Breast epithelium (tissue), 4 donors: Measurements from ENCODE around the gene CEP68. TPM values are rescaled to one million over a fixed set of nuclear protein-coding genes. Genes with fewer than 3 reads are reported as not detected.
"Not testable (repeated sequence)": the region's sequence is repeated elsewhere in the genome, so short reads cannot be mapped to it uniquely, and the experiment has no call there.

Experiments
- DNase-seq, 2 donors: peaks; one replicate each; pipeline ENCODE4 v3.0.0-alpha.2; 2019; ENCODE audit warnings: low spot score in 2 of 2
- H3K27ac ChIP-seq, 2 donors: fragments of 200-600 bp; sonication (generic) in 1 of 2; one replicate each; pipeline ENCODE4 v1.5.1; 2016 to 2019; ENCODE audit warnings: mild to moderate bottlenecking in 1 of 2
- H3K27me3 ChIP-seq, 2 donors: fragments of 200-600 bp; sonication (generic) in 1 of 2; one replicate each; pipeline versions ENCODE4 v1.5.1 to v1.6.0; 2017 to 2019; ENCODE audit warnings: control low read depth in 1 of 2, mild to moderate bottlenecking in 1 of 2
- H3K36me3 ChIP-seq: fragments of 200-600 bp; one replicate; pipeline ENCODE4 v1.5.1; 2019
- H3K4me1 ChIP-seq, 2 donors: fragments of 200-600 bp; sonication (generic); one replicate each; pipeline ENCODE4 v1.5.1; 2016 to 2019; ENCODE audit warnings: control low read depth in 1 of 2
- H3K4me3 ChIP-seq, 3 donors: fragments of 200-600 bp; sonication (generic); 1 replicate in 2 of 3; 2 replicates in 1 of 3; pipeline ENCODE4 v1.5.1; 2016 to 2019; ENCODE audit warnings: mild to moderate bottlenecking in 3 of 3, moderate library complexity in 2 of 3
- H3K9me3 ChIP-seq, 2 donors: fragments of 200-600 bp; sonication (generic) in 1 of 2; one replicate each; pipeline ENCODE4 v1.5.1; 2016 to 2019; ENCODE audit warnings: control low read depth in 1 of 2
- POLR2A ChIP-seq: fragments of 450-650 bp; IDR thresholded peaks from one replicate; pipeline ENCODE4 v1.6.1; 2016; ENCODE audit warnings: antibody characterized with exemption, mild to moderate bottlenecking, moderate library complexity
- POLR2AphosphoS5 ChIP-seq, 3 donors: sonication (generic); formaldehyde crosslinking; IDR thresholded peaks; one replicate each; pipeline ENCODE4 v1.6.1; 2017; ENCODE audit warnings: antibody characterized with exemption in 3 of 3
- intact Hi-C: fragments of 100-400 bp; cut with DNase I; formaldehyde crosslinking; loops from one replicate; pipeline ENCODE4 v1.15.1; 2023; ENCODE audit warnings: low total_unique reads
- total RNA-seq, 3 donors: library from RNA; depleted of rRNA; stranded (reverse); fragments of >200 nt; gene quantifications; one replicate each; pipeline ENCODE4 v1.1.0, GENCODE V29; 2016
- TF ChIP-seq, protein P1 (sequence below), 3 donors: fragments of 450-650 bp; IDR thresholded peaks; one replicate each; pipeline ENCODE4 v1.5.1; 2016 to 2017; ENCODE audit warnings: antibody characterized with exemption in 3 of 3, mild to moderate bottlenecking in 3 of 3, moderate library complexity in 3 of 3

CEP68 gene
- total RNA-seq, 3 donors from 2014 or later = 23.3 to 32.2 (median 25.0) TPM

DNA sequence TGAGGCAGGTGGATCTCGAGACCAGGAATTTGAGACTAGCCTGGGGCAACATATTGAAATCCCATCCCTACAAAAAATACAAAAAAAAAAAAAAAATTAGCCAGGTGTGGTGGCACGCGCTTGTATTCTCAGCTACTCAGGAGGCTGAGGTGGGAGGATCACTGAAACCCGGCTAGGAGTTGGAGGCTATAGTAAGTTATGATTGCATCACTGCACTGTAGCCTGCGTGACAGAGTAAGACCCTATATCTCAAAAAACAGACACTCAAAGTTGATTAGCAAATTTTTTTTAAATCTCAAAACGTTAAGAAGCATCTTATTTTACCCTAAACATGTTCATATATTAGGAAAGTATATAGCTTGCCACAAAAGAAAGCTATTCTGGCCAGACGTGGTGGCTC, 66.1 kb downstream of the CEP68 start:
- no peaks in the 10 kb centered on the region for H3K9me3 ChIP-seq
- no peak for DNase-seq
- H3K4me1 ChIP-seq = no peaks in the 10 kb centered on the region
- no peaks in the 10 kb centered on the region for H3K36me3 ChIP-seq
- TF ChIP-seq, protein P1, sequence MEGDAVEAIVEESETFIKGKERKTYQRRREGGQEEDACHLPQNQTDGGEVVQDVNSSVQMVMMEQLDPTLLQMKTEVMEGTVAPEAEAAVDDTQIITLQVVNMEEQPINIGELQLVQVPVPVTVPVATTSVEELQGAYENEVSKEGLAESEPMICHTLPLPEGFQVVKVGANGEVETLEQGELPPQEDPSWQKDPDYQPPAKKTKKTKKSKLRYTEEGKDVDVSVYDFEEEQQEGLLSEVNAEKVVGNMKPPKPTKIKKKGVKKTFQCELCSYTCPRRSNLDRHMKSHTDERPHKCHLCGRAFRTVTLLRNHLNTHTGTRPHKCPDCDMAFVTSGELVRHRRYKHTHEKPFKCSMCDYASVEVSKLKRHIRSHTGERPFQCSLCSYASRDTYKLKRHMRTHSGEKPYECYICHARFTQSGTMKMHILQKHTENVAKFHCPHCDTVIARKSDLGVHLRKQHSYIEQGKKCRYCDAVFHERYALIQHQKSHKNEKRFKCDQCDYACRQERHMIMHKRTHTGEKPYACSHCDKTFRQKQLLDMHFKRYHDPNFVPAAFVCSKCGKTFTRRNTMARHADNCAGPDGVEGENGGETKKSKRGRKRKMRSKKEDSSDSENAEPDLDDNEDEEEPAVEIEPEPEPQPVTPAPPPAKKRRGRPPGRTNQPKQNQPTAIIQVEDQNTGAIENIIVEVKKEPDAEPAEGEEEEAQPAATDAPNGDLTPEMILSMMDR (IDR thresholded peaks at IDR 0.05) = no peak
- TF ChIP-seq POLR2AphosphoS5 (IDR thresholded peaks at IDR 0.05) (no peak), POLR2A (no peak)
- no peak overlapping the region for H3K4me3 ChIP-seq
- intact Hi-C loops = no loop called here
- no peaks in the 10 kb centered on the region for H3K27me3 ChIP-seq
- no peak overlapping the region for H3K27ac ChIP-seq

GRCh38 chr2:65125457-65125856, 69.2 kb downstream of the CEP68 start:
- H3K4me1 ChIP-seq, intact Hi-C loops, H3K36me3 ChIP-seq, H3K9me3 ChIP-seq, H3K27ac ChIP-seq, H3K27me3 ChIP-seq, DNase-seq, H3K4me3 ChIP-seq: not testable (repeated sequence)

DNA sequence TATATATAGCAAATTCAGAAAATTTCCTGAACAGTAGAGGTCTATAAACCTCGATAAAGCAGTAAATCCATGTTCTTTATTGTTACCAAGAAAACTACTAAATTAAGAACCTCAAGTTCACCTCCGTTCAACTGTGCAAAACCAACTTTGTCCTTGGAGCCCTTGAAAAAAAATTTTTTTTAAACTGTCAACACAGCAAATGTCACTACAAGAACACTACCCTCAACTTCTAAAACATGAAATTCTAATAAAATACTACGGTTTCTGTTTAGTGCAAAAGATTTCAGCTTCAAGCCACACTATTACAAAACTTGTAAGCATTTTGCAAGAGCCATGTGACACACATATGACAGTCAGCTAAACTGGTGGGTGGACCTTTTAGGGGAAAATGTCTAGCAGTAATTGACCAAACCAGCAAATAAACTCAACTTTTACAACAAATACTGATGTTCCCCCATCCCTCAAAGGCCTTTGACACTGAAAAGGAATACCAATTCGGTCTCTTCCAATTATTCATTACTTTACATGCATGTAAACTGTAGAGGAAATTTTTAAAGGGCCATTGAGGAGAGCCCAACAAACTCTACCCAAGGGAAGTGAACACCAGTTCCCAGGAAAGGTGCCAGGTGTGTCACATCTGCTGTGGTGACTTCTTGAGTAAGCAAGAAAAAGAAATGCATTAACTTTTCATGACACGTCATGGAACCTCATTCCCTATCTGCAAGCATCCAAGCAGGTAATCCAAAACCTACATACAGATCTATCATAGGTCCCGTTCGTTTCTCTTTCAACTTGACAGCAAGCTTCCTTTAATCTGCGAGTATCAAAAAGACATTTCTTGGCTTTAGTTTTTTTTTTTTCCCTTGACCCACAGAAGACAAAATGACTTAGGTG, 72.3 kb downstream of the CEP68 start:
- H3K9me3 ChIP-seq = no peaks in the 10 kb centered on the region
- no peaks in the 10 kb centered on the region for H3K36me3 ChIP-seq
- H3K27ac ChIP-seq = peak overlapping the region; percentile 99
- peak in 1 of 2 donors; percentile 44 for DNase-seq
- no peaks in the 10 kb centered on the region for H3K27me3 ChIP-seq
- TF ChIP-seq POLR2A = no peak
- TF ChIP-seq POLR2AphosphoS5 (IDR thresholded peaks at IDR 0.05) = peak in 1 of 3 donors; percentile 46
- H3K4me3 ChIP-seq = peak overlapping the region; percentile 86 to 92 (median 91)
- intact Hi-C loops = no loop called here
- H3K4me1 ChIP-seq = no peaks in the 10 kb centered on the region

GRCh38 chr2:65129286-65129825, 73.1 kb downstream of the CEP68 start:
- Histone ChIP-seq H3K9me3 (no peaks in the 10 kb centered on the region), H3K27ac (peak overlapping the region; percentile 99), H3K4me3 (peak overlapping the region; percentile 86 to 92 (median 91)), H3K4me1 (no peaks in the 10 kb centered on the region), H3K27me3 (no peaks in the 10 kb centered on the region), H3K36me3 (no peaks in the 10 kb centered on the region)
- intact Hi-C loops = no loop called here
- no peak for TF ChIP-seq POLR2A
- TF ChIP-seq, protein P1 (IDR thresholded peaks at IDR 0.05) = no peak
- no peak for TF ChIP-seq POLR2AphosphoS5 (IDR thresholded peaks at IDR 0.05)
- peak; percentile 50 to 55 for DNase-seq

DNA sequence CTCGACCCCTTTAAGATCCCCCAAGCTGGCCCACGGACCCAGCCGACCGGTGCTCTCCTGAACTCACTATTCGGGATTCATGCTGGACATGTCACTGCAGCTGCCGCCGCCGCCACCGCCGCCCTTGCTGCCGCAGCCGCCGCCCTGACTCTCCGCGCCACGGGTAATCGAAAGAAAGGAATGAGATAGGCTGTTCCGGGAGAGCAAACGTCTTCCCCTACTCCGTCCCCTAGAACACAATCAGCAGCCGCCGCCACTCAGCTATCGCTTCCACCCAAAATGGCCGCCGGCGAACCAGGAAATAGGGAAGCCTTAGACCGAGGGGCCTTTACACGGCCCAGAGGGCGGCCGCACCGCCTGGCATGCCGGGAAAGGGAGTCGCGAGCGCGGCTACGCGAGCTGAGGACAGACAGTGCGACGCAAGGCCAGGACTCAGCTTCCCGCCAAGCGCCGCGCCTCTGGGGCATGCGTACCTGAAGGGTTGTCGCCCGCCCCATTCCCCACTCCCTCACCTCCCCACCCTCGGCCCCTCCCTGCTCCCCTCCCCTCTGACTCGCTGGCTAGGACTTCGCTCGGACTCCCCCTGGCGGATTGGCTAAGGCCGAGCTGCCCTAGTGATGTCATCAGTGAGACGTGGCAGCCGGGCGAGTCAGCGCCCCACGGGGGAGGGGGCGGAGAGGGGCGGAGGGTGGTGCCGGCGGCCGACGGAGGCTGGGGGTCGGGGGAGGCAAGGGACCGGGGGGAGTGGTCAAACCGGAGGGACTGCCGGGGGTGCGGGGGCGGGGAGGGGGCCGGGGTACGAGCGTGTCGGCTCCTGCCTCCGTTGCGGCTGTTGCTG, 73.8 kb downstream of the CEP68 start, which contains the start of gene RAB1A:
RAB1A (minus strand) TSS at position 281 of the 838 bp plus-strand sequence; CDS start at position 90, 191 bp downstream.
- TF ChIP-seq, protein P1 (IDR thresholded peaks at IDR 0.05) = peak in 2 of 3 donors; percentile 10 to 11
- TF ChIP-seq POLR2AphosphoS5 (IDR thresholded peaks at IDR 0.05) = peak; percentile 91 to 99 (median 96)
- TF ChIP-seq POLR2A = peak; percentile 91
- peak; percentile 99 for DNase-seq
- Histone ChIP-seq H3K27ac (peak within 1 kb of the TSS; percentile 99), H3K36me3 (no peaks in the 10 kb centered on the region), H3K27me3 (no peaks in the 10 kb centered on the region), H3K4me3 (peak within 1 kb of the TSS; percentile 86 to 92 (median 91)), H3K9me3 (no peaks in the 10 kb centered on the region), H3K4me1 (no peaks in the 10 kb centered on the region)
- intact Hi-C loops = no loop called here
